ENCODE results near the gene PPP1R14B. TPM values are rescaled to one million over a fixed set of nuclear protein-coding genes. Genes with fewer than 3 reads are reported as not detected.
A peak's percentile ranks its signal among the peaks of the same experiment; 100 is the strongest.

PPP1R14B gene
- total RNA-seq, 4 donors from 2014 or later, result 34.2 to 103 (median 83.8) TPM

GRCh38 chr11:64237484-64237951, 9.2 kb downstream of the PPP1R14B start:
- no peak overlapping the region for H3K27ac ChIP-seq
- WGBS, 2 donors, result 75 to 85% methylated on average over 4 to 12 of the region's 12 CpGs
- TF ChIP-seq POLR2A (IDR thresholded peaks at IDR 0.05), result no peak
- TF ChIP-seq CTCF (IDR thresholded peaks at IDR 0.05), result no peak
- H3K4me1 ChIP-seq, result peaks cover 35 to 43% of the 10 kb centered on the region in 2 donors
- no peak for DNase-seq
- intact Hi-C loops (cut with DNase I), result no loop called here
- H3K36me3 ChIP-seq, result peaks cover 10 to 12% of the 10 kb centered on the region in 2 donors
- no peak overlapping the region for H3K4me3 ChIP-seq (replicated peaks in 1 of 3)
- no peaks in the 10 kb centered on the region for H3K9me3 ChIP-seq
- no peaks in the 10 kb centered on the region for H3K27me3 ChIP-seq

DNA sequence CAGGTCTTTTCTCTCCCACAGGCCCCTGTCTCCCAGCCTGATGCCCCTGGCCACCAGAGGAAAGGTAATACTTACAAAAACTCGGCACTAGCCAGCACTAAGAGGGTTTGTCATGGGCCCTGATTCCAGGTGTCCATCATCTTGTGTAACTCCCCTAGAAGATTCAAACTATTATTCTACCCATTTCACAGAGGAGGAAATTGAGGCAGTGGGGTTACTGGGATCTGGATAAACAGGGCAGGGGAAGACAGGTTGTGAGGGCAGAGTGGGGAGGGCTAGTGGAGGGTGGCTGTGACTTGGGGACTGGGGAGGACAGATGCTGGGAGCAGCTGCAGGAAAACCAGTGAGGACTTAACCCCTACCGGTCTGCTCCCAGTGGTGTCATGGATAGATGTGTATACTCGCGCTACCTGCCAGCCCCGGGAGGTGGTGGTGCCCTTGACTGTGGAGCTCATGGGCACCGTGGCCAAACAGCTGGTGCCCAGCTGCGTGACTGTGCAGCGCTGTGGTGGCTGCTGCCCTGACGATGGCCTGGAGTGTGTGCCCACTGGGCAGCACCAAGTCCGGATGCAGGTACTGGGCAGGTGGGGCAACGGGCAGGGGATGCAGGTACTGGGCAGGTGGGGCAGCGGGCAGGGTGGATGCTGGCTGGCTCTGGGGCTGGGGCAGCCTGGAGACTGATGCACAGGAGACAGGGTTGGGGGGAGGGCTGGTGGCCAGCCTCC, 11.1 kb downstream of the PPP1R14B start:
- Histone ChIP-seq H3K27me3 (no peaks in the 10 kb centered on the region), H3K27ac (peak overlapping the region; percentile 50 to 88 (median 78)), H3K4me1 (peaks cover 35 to 54% of the 10 kb centered on the region in 2 donors), H3K9me3 (no peaks in the 10 kb centered on the region), H3K4me3 (replicated peaks in 1 of 3) (peak overlapping the region in 2 of 3 donors; percentile 23 to 66), H3K36me3 (peaks cover 10 to 12% of the 10 kb centered on the region in 2 donors)
- WGBS, 2 donors, result 85 to 95% methylated on average over 8 to 10 of the region's 12 CpGs
- DNase-seq, result no peak
- TF ChIP-seq CTCF (IDR thresholded peaks at IDR 0.05) (no peak), POLR2A (IDR thresholded peaks at IDR 0.05) (no peak)
- intact Hi-C loops (cut with DNase I), result no loop called here

- H3K27ac ChIP-seq, result peak overlapping the region; percentile 50 to 88 (median 78)
- H3K27me3 ChIP-seq, result no peaks in the 10 kb centered on the region
- H3K4me1 ChIP-seq, result peaks cover 30 to 49% of the 10 kb centered on the region in 2 donors
- intact Hi-C loops (cut with DNase I), result no loop called here
- peaks cover 10 to 12% of the 10 kb centered on the region in 2 donors for H3K36me3 ChIP-seq
- TF ChIP-seq POLR2A (IDR thresholded peaks at IDR 0.05) (peak in 1 of 2 donors; percentile 72), CTCF (IDR thresholded peaks at IDR 0.05) (no peak)
- peak; percentile 72 for DNase-seq
- peak overlapping the region; percentile 23 to 66 (median 29) for H3K4me3 ChIP-seq (replicated peaks in 1 of 3)
- 4 to 10% methylated on average over 12 to 24 of the region's 80 CpGs for WGBS, 2 donors
- H3K9me3 ChIP-seq, result no peaks in the 10 kb centered on the region
These were observed 11.9 kb downstream of the PPP1R14B start for GRCh38 chr11:64234647-64235379.

DNA sequence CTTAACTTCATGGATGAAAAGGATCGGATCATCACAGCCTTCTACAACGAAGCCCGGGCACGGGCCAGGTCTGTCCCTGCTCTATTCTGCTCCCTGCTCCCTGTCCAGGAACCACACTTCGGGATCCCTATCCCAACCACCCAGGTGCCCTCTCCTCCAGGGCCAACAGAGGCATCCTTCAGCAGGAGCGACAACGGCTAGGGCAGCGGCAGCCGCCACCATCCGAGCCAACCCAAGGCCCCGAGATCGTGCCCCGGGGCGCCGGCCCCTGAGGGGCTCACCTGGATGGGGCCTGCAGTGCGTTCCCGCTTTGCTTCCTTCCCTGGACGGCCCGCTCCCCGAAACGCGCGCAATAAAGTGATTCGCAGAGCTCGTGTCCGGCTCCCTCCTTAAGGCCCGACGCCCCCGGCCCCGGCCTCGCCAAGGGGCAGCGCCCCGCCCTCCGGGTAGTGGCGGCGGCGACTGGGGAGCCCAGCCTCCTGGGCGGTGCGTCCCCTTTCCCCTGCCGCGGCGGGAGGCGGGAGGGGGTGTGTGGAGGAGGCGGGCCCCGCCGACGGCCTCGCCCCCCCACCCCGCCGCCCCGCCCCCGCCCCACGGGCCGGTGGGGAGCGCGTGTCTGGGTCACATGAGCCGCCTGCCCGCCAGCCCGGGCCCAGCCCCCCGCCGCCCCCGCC, 12.7 kb downstream of the PPP1R14B start, which contains the start of gene VEGFB:
Gene VEGFB (plus strand): TSS at position 672 of the 674 bp plus-strand sequence. CDS start 250 bp downstream, outside the sequence.
- Histone ChIP-seq H3K27ac (peak within 1 kb of the TSS; percentile 78 to 91 (median 79)), H3K27me3 (no peaks in the 10 kb centered on the region), H3K36me3 (peaks cover 10 to 12% of the 10 kb centered on the region in 2 donors), H3K9me3 (no peaks in the 10 kb centered on the region), H3K4me3 (replicated peaks in 1 of 3) (peak within 1 kb of the TSS; percentile 40 to 66 (median 66)), H3K4me1 (peaks cover 34 to 54% of the 10 kb centered on the region in 2 donors)
- peak in 1 of 2 donors; percentile 71 for TF ChIP-seq POLR2A (IDR thresholded peaks at IDR 0.05)
- TF ChIP-seq CTCF (IDR thresholded peaks at IDR 0.05), result no peak
- DNase-seq, result peak; percentile 80 to 81
- intact Hi-C loops (cut with DNase I), result no loop called here
- 3 to 5% methylated on average over 6 to 23 of the region's 62 CpGs for WGBS, 2 donors

Data from thyroid gland (tissue), 4 donors.